Measurements from ENCODE around the gene COPE. TPM values are rescaled to one million over a fixed set of nuclear protein-coding genes. Genes with fewer than 3 reads are reported as not detected.
A peak's percentile ranks its signal among the peaks of the same experiment; 100 is the strongest.

The COPE gene
- total RNA-seq, 1 experiment from 2014 or later: 408 TPM

- H3K4me3 ChIP-seq (ENCODE audit: low read length): no peak overlapping the region
- H2AFZ ChIP-seq (ENCODE audit: low read length): no peak overlapping the region
- ATAC-seq (peak; percentile 68), DNase-seq (peak; percentile 79)
- H3K27me3 ChIP-seq (ENCODE audit: low read length): no peaks in the 10 kb centered on the region
- ChIA-PET CTCF (interaction anchor here (0.7 kb wide), 1 partner anchor 24 kb away, joined by 5 read pairs; no protein-coding TSS in a partner anchor), POLR2A (ENCODE audit: unreplicated experiment) (no interaction called here)
- TF ChIP-seq EZH2phosphoT487 (IDR thresholded peaks at IDR 0.05; ENCODE audit: borderline replicate concordance, low read length) (no peak), EZH2 (IDR thresholded peaks at IDR 0.05; ENCODE audit: low read length, unreplicated experiment) (no peak), CTCF (conservative IDR thresholded peaks at IDR 0.05; ENCODE audit: low read depth, low read length) (no peak)
- no peaks in the 10 kb centered on the region for H3K9me2 ChIP-seq (replicated peaks; ENCODE audit: low read length)
- intact Hi-C loops (cut with micrococcal nuclease): no loop called here
- H3K4me1 ChIP-seq (ENCODE audit: insufficient read depth, low read length): no peaks in the 10 kb centered on the region
- no peaks in the 10 kb centered on the region for H3K36me3 ChIP-seq (ENCODE audit: low read depth, low read length)
- no TSS peak for BruUV-seq (replicated peaks)
- H3F3A ChIP-seq (ENCODE audit: low read length, unreplicated experiment): no peaks in the 10 kb centered on the region
- H3K9me3 ChIP-seq (ENCODE audit: low read length): no peaks in the 10 kb centered on the region
- H3K79me2 ChIP-seq (ENCODE audit: low read length): no peaks in the 10 kb centered on the region
- H4K20me1 ChIP-seq (ENCODE audit: low read length): no peaks in the 10 kb centered on the region
- no peak overlapping the region for H3K9ac ChIP-seq (ENCODE audit: low read length)
- H3K27ac ChIP-seq (ENCODE audit: low read length): no peak overlapping the region
- 0 out of 2 replicates have a peak overlapping the region, but pooled peaks have one; percentile 4 for H3K4me2 ChIP-seq (ENCODE audit: low read length)
Measured at GRCh38 chr19:18879579-18880373, 39.4 kb downstream of the COPE start.

GRCh38 chr19:18878858-18879578, 40.2 kb downstream of the COPE start:
- TF ChIP-seq EZH2 (IDR thresholded peaks at IDR 0.05; ENCODE audit: low read length, unreplicated experiment) (no peak), EZH2phosphoT487 (IDR thresholded peaks at IDR 0.05; ENCODE audit: borderline replicate concordance, low read length) (no peak), CTCF (conservative IDR thresholded peaks at IDR 0.05; ENCODE audit: low read depth, low read length) (no peak)
- POLR2A ChIA-PET (ENCODE audit: unreplicated experiment): no interaction called here
- intact Hi-C loops (cut with micrococcal nuclease): no loop called here

More at GRCh38 chr19:18878858-18879578, 40.2 kb downstream of the COPE start:
- Histone ChIP-seq H3K4me2 (ENCODE audit: low read length) (no peak overlapping the region), H3K36me3 (ENCODE audit: low read depth, low read length) (no peaks in the 10 kb centered on the region), H3K79me2 (ENCODE audit: low read length) (no peaks in the 10 kb centered on the region), H3K4me3 (ENCODE audit: low read length) (no peak overlapping the region), H3K27me3 (ENCODE audit: low read length) (no peaks in the 10 kb centered on the region), H3K9me3 (ENCODE audit: low read length) (no peaks in the 10 kb centered on the region), H3F3A (ENCODE audit: low read length, unreplicated experiment) (no peaks in the 10 kb centered on the region), H3K4me1 (ENCODE audit: insufficient read depth, low read length) (no peaks in the 10 kb centered on the region), H2AFZ (ENCODE audit: low read length) (no peak overlapping the region), H3K9ac (ENCODE audit: low read length) (no peak overlapping the region), H4K20me1 (ENCODE audit: low read length) (no peaks in the 10 kb centered on the region), H3K27ac (ENCODE audit: low read length) (no peak overlapping the region), H3K9me2 (replicated peaks; ENCODE audit: low read length) (no peaks in the 10 kb centered on the region)
- CTCF ChIA-PET: no interaction called here
- ATAC-seq: peak; percentile 13; the same call in 1 of the 2 replicates
- BruUV-seq (replicated peaks): no TSS peak
- no peak for DNase-seq

Data from PC-3 (cell line).